HepG2 (cell line): ENCODE measurements around the gene STK39. TPM values are rescaled to one million over a fixed set of nuclear protein-coding genes. Genes with fewer than 3 reads are reported as not detected.
A peak's percentile ranks its signal among the peaks of the same experiment; 100 is the strongest.

Experiments used
- ATAC-seq: fragments of 200-7000 bp; cut with Tn5 transposase; 3 replicates; pipeline ENCODE4 v1.9.1; 2020; ENCODE audit warnings: mild to moderate bottlenecking, moderate library complexity
- BruUV-seq: library from RNA; stranded (reverse); fragments of 400-500 nt; replicated peaks from 2 replicates; lab custom pipeline; 2021; lab: Mats Ljungman, UMichigan
- CTCF ChIA-PET: fragments of 300-600 bp; formaldehyde crosslinking; extraction: SDS; loops from one replicate; lab custom pipeline; 2021; ENCODE audit warnings: low total read pairs, inconsistent platforms, low intra/inter-chr PET ratio; lab: Yijun Ruan, JAX
- POLR2A ChIA-PET: fragments of 350-600 bp; sonication (Branson Sonifier 250); formaldehyde crosslinking; loops from one replicate; lab custom pipeline; 2020; ENCODE audit warnings: antibody characterized with exemption, inconsistent platforms; lab: Yijun Ruan, JAX
- DNase-seq: peaks from one replicate; pipeline ENCODE4 v3.0.0-alpha.2; 2015; ENCODE audit warnings: low spot score
- FAIRE-seq: peaks from 3 replicates; lab custom pipeline; 2011; peaks lifted over from hg19 to GRCh38; lab: Jason Lieb, UNC
- H2AFZ ChIP-seq: one replicate; pipeline ENCODE4 v1.6.1; 2011; ENCODE audit warnings: low read length, inconsistent platforms
- H3K27ac ChIP-seq: fragments of 300-600 bp; 3 replicates; pipeline ENCODE4 v1.8.0; 2011; ENCODE audit warnings: mixed run types, mild to moderate bottlenecking, mixed read lengths, low read length, inconsistent platforms; ENCODE audit not compliant: insufficient read depth; ENCODE audit errors: extremely low read length
- H3K27me3 ChIP-seq, 2 experiments: fragments of 200-600 bp in 1 of 2; 2 replicates in 1 of 2; 3 replicates in 1 of 2; pipeline versions ENCODE4 v1.6.0 to v1.8.0; 2011; ENCODE audit warnings: low read length in 2 of 2, mild to moderate bottlenecking in 2 of 2, moderate library complexity in 2 of 2, inconsistent platforms in 1 of 2; ENCODE audit not compliant: insufficient read depth in 2 of 2, control insufficient read depth in 1 of 2
- H3K36me3 ChIP-seq, 2 experiments: fragments of 200-600 bp in 1 of 2; replicated peaks in 1 of 2; 2 replicates in 1 of 2; 3 replicates in 1 of 2; pipeline versions ENCODE4 v1.5.1 to v1.8.0; 2011; ENCODE audit warnings: low read length in 2 of 2, inconsistent platforms in 1 of 2; ENCODE audit not compliant: insufficient read depth in 2 of 2, control insufficient read depth in 1 of 2
- H3K4me1 ChIP-seq: 2 replicates; pipeline ENCODE4 v1.5.1; 2012; ENCODE audit warnings: low read length, inconsistent platforms; ENCODE audit not compliant: insufficient read depth
- H3K4me2 ChIP-seq: 2 replicates; pipeline ENCODE4 v1.6.0; 2011; ENCODE audit warnings: low read depth, low read length, inconsistent platforms
- H3K4me3 ChIP-seq, 3 experiments: fragments of 200-600 bp in 1 of 3; sonication (generic), shearing (Covaris generic) in 1 of 3; replicated peaks in 1 of 3; 2 replicates each; pipeline ENCODE4 v1.5.1; 2011 to 2016; ENCODE audit warnings: low read length in 3 of 3, inconsistent platforms in 2 of 3, low read depth in 2 of 3, mild to moderate bottlenecking in 2 of 3, control low read depth in 1 of 3, mixed read lengths in 1 of 3; ENCODE audit not compliant: insufficient read depth in 1 of 3
- H3K79me2 ChIP-seq: one replicate; pipeline ENCODE4 v1.6.1; 2011; ENCODE audit warnings: low read length, inconsistent platforms; ENCODE audit not compliant: insufficient read depth
- H3K9ac ChIP-seq: 2 replicates; pipeline ENCODE4 v1.6.0; 2011; ENCODE audit warnings: mild to moderate bottlenecking, low read depth, low read length, inconsistent platforms; ENCODE audit not compliant: insufficient read depth
- H3K9me3 ChIP-seq: 2 replicates; pipeline ENCODE4 v1.5.1; 2012; ENCODE audit warnings: mild to moderate bottlenecking, low read length
- H4K20me1 ChIP-seq: 2 replicates; pipeline ENCODE4 v1.6.0; 2011; ENCODE audit warnings: inconsistent platforms, mild to moderate bottlenecking, low read length, moderate library complexity; ENCODE audit not compliant: insufficient read depth
- ATF7 ChIP-seq, 2 experiments: fragments of 450-650 bp in 1 of 2; sonication (generic) in 1 of 2; formaldehyde crosslinking in 1 of 2; IDR thresholded peaks; 2 replicates each; pipeline versions ENCODE4 v1.4.0 to v1.6.1; 2016 to 2020; ENCODE audit warnings: antibody characterized with exemption in 1 of 2, mild to moderate bottlenecking in 1 of 2, missing genetic modification reagents in 1 of 2
- GZF1 ChIP-seq: sonication (generic); formaldehyde crosslinking; IDR thresholded peaks from 2 replicates; pipeline ENCODE4 v1.5.1; 2020; ENCODE audit warnings: mild to moderate bottlenecking, missing genetic modification reagents
- MTF1 ChIP-seq: sonication (generic); formaldehyde crosslinking; IDR thresholded peaks from 2 replicates; pipeline ENCODE4 v1.5.0; 2020; ENCODE audit warnings: missing genetic modification reagents
- TRIM22 ChIP-seq: fragments of 450-650 bp; IDR thresholded peaks from 2 replicates; pipeline ENCODE4 v1.6.1; 2017
- ZNF513 ChIP-seq: sonication (generic); formaldehyde crosslinking; conservative IDR thresholded peaks from 2 replicates; pipeline ENCODE4 v1.5.0; 2020; ENCODE audit warnings: missing genetic modification reagents
- WGBS: methylation state at CpG from one replicate; pipeline ENCODE4 v1.1.6; 2017; ENCODE audit warnings: low lambda C conversion rate; 5-methylcytosine and 5-hydroxymethylcytosine counted together
- in situ Hi-C: cut with HindIII; loops from 2 replicates; pipeline ENCODE4 v1.10.0; 2017; ENCODE audit warnings: low pct_unique_long_range_greater_than_20kb; ENCODE audit not compliant: extremely low pct_ligation_motif_present
- intact Hi-C: fragments of 100-400 bp; cut with micrococcal nuclease; formaldehyde crosslinking; loops from one replicate; pipeline ENCODE4 v1.10.0; 2022; ENCODE audit not compliant: unreplicated experiment
- polyA plus RNA-seq, 8 experiments: library from polyadenylated mRNA; depleted of rRNA in 3 of 8; stranded (reverse) in 7 of 8; unstranded in 1 of 8; fragments of >200 nt; fragmentation: Illumina TruSeq in 4 of 8; extraction: Trizol in 4 of 8; gene quantifications; 2 replicates each; pipeline versions ENCODE4 v1.2.1 to v1.2.3, GENCODE V29; 2011 to 2016; ENCODE audit warnings: low read depth in 4 of 8, missing spikeins in 1 of 8, mixed read lengths in 1 of 8; ENCODE audit not compliant: insufficient read depth in 1 of 8
- total RNA-seq, 5 experiments: library from RNA; depleted of rRNA; stranded (reverse); fragments of >200 nt; fragmentation: Illumina TruSeq; extraction: Trizol; gene quantifications; 2 replicates each; pipeline ENCODE4 v1.2.3, GENCODE V29; 2016; ENCODE audit warnings: low read depth in 1 of 5
- TF ChIP-seq, protein P1 (sequence below): sonication (generic); formaldehyde crosslinking; IDR thresholded peaks from 2 replicates; pipeline ENCODE4 v1.9.0; 2021; ENCODE audit warnings: missing genetic modification reagents, mild to moderate bottlenecking, borderline replicate concordance

STK39 gene
- total and polyA plus RNA-seq, 2 of the 13 experiments (the other 11 are each of a cell fraction or from before 2014, with no cell fraction given): 27.3 to 38.4 TPM

DNA sequence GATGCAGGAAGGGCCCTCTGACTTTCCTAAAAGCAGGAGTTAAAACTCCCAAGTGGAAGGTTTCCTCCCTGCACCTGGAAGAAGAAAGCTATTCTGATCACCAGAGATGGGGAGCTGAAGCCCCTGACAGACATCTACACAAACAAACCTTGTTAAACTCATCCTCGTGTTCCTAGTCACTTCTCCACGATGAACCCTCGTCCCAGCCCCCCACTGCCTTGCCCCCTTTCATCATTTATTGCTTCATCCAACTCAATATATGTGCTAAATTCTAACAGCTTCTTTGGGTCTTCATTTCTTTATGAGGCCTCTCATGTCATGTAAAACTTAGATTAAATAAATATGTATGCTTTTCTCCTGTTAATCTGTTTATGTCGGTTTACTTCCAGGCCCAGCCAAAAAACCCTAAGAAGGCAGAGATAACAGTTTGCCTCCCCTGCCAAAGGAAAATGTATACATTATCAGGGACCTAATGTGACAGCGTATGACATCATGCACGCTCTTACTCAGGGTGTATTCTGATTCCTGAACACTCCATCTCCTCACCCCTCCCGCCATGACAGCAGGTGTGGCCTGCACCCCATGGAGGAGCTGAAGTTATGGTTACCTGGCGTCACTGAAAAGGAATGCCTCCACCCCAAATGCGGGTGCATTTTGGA lies 287.2 kb downstream of the STK39 start:
- Histone ChIP-seq H3K4me2 (no peak overlapping the region), H3K79me2 (no peaks in the 10 kb centered on the region), H3K4me1 (no peaks in the 10 kb centered on the region), H3K36me3 (peaks cover 7 to 30% of the 10 kb centered on the region in 2 experiments), H3K9me3 (no peaks in the 10 kb centered on the region), H4K20me1 (no peaks in the 10 kb centered on the region), H3K27me3 (no peaks in the 10 kb centered on the region), H2AFZ (no peak overlapping the region), H3K27ac (no peak overlapping the region), H3K9ac (no peak overlapping the region), H3K4me3 (no peak overlapping the region)
- TF ChIP-seq ATF7 (IDR thresholded peaks at IDR 0.05): peak; percentile 67; the same call in 1 of the 2 replicates
- TF ChIP-seq ATF7 (CRISPR knock-in tag; IDR thresholded peaks at IDR 0.05): no peak
- TF ChIP-seq ZNF513 (CRISPR knock-in tag): no peak
- ATAC-seq: no peak
- ChIA-PET POLR2A (no interaction called here), CTCF (no interaction called here)
- intact Hi-C loops (no loop called here), in situ Hi-C loops (no loop called here)
- DNase-seq: no peak
- no TSS peak for BruUV-seq
- FAIRE-seq: no peak
- WGBS: over 99% methylated on average over 9 of the region's 9 CpGs

DNA sequence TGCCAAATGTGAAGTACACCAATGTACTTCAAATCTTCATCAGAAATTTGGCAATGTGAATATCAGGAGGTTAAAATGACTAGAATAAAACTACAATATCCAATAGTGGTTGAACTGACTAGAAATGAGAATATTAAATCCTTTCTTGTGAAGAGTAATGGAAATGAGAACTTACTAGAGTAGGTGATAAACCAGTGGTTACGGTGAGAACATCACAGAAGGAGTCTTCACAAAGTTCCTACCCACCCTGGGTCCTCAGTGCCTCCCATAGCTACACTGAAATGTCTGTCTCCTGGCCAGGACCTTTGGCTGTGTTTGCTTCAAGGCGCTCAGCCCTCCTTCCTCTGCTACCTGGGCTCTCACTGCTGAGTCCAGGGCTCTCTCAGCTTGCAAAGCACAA lies 289.7 kb downstream of the STK39 start:
- no peak for FAIRE-seq
- Histone ChIP-seq H3K9ac (no peak overlapping the region), H2AFZ (no peak overlapping the region), H3K27ac (no peak overlapping the region), H3K4me1 (no peaks in the 10 kb centered on the region), H3K27me3 (no peaks in the 10 kb centered on the region), H4K20me1 (no peaks in the 10 kb centered on the region), H3K4me3 (no peak overlapping the region), H3K4me2 (no peak overlapping the region), H3K9me3 (no peaks in the 10 kb centered on the region), H3K36me3 (peaks cover 5 to 14% of the 10 kb centered on the region in 2 experiments), H3K79me2 (no peaks in the 10 kb centered on the region)
- ChIA-PET POLR2A (no interaction called here), CTCF (no interaction called here)
- TF ChIP-seq TRIM22: no peak
- TF ChIP-seq MTF1 (CRISPR knock-in tag): no peak
- no peak for TF ChIP-seq GZF1 (CRISPR knock-in tag)
- TF ChIP-seq, protein P1, sequence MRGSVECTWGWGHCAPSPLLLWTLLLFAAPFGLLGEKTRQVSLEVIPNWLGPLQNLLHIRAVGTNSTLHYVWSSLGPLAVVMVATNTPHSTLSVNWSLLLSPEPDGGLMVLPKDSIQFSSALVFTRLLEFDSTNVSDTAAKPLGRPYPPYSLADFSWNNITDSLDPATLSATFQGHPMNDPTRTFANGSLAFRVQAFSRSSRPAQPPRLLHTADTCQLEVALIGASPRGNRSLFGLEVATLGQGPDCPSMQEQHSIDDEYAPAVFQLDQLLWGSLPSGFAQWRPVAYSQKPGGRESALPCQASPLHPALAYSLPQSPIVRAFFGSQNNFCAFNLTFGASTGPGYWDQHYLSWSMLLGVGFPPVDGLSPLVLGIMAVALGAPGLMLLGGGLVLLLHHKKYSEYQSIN (CRISPR knock-in tag): no peak
- no peak for DNase-seq
- BruUV-seq: no TSS peak
- 100% methylated on average over 2 of the region's 2 CpGs for WGBS
- no peak for ATAC-seq
- in situ Hi-C loops (no loop called here), intact Hi-C loops (no loop called here)
